GM21381 (cell line): Measurements from ENCODE around the gene TOM1L2.

Experiments used
- ATAC-seq: cut with Tn5 transposase; IDR thresholded peaks from one replicate; pipeline ENCODE4 v1.9.1; 2021; ENCODE audit warnings: mild to moderate bottlenecking, moderate library complexity; ENCODE audit not compliant: unreplicated experiment

Gene TOM1L2

GRCh38 chr17:17877529-17878358 lies 94.5 kb downstream of the TOM1L2 start:
- ATAC-seq = no peak

- ATAC-seq = no peak
Observed at GRCh38 chr17:17876959-17877528, 95.2 kb downstream of the TOM1L2 start.

DNA sequence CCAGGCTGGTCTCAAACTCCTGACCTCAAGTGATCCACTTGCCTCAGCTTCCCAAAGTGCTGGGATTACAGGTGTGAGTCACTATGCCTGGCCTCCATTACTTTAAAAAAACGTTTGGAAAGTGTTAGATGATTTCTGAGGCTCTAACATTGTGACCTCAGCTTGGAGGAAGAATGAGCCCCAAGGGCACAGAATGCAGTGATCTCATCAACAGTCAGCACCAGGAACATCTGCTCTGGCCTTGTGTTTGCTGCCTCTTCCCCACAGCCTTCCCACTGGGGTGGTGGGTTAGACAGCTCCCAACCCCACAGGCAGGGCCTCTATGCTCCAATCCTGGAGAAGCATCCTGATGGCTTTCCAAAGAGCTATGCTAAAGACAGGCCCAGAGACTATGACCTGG lies 97.7 kb downstream of the TOM1L2 start:
- ATAC-seq = no peak

DNA sequence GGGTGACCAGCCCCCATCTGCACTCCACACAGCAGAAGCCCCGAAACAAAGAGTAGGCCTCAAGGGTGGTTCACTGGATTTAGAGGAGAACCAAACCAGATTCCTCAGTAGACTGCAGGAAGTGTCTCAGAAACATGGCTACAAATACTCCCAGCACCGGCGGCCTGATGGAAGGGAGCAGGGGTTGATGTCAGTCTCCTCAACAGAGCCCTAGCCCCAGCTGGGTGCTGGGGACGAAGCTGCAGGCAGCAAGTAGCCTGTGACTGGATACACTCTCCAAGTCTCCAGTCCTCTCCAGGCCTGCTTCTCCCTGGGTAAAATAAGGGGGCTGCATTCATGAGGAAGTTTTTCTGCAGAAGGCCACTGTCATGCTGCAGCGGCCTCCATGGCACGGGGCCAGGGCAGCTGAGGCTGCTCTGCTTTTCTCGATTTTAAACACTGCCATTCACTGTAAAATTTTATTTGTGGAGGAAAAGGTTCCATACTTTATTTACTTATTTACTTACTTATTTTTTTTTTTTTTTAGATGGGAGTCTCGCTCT lies 98.7 kb downstream of the TOM1L2 start:
- no peak for ATAC-seq

DNA sequence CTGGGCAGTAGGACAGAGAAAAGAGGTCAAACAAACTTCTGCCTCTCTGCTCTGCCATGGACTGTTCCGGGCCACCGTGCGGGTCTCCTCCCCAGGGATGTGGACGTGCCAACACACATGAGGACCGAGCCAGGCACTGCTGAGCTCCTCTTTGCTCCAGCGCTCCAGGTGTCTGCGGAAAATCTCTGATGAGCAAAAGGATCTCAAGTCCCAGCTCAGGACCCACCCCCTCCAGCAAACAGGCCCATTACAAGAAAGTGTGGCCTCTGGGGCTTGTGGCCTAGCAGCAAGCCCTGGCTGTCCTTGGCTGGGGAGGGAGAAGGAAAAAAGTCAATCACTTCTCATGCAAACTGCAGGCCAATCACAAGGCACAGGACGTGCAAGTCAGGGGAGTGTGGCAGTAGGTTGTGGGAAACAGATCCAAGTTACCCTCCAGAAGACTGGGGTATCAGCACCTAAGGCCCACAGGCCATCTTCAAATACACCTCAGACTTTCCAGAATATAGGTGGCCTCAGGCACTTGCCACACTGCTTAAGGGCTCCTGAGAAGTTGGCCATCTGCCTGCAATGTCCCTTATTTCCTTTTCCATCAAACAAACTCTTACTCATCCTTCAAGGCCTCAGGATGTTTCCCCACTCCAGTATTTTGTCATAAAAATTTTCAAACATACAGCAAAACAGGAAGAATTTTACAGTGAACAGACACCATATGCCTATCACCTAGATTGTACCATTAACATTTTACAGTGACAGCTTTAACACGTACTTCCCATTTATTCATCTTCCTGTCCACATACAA lies 99.5 kb downstream of the TOM1L2 start:
- no peak for ATAC-seq

- no peak for ATAC-seq
Observed at GRCh38 chr17:17871913-17872312, 100.3 kb downstream of the TOM1L2 start.

GRCh38 chr17:17870247-17870646 lies 102.0 kb downstream of the TOM1L2 start:
- ATAC-seq = no peak

DNA sequence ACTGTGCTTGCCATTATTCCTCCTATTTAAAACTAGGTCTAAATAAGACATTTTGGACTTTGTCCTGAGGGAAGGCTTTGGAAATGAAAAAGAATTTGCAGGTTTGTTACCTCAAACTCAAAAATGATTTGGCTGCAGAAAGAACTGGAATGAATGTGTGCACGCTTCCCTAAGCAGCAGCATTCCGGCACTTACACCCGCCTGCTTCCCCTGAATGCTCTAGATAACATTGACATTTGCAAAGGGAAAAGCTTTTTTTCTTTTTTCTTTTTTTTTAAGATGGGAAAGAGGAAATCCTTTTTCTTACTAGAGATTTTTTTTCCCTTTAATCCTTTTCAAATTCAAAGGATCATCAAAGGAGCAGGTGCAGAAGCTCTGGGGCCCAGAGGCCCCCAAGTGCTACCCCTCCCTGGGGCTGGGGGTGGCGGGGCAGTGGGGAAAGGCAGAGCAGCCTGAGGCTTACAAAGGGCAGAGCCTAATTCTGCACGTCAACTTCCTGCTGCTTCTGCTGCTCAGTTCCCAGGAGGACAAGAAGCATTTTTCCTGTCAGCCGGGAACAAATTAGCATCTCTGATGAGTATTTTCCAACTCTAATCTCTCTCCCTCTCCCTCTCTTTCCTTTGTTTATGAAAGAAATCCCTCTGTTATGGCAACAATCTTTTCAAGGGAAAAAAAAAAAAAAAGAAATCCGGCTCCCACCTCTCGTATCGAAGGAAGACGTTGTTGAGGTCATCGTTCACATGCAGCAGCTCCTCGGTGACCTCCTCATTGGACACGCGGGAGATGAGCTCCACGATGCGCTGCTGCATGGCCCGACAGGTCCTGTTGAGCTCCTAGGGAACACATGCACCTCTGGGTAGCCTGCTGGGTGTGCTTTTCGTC lies 103.3 kb downstream of the TOM1L2 start:
- ATAC-seq = no peak

DNA sequence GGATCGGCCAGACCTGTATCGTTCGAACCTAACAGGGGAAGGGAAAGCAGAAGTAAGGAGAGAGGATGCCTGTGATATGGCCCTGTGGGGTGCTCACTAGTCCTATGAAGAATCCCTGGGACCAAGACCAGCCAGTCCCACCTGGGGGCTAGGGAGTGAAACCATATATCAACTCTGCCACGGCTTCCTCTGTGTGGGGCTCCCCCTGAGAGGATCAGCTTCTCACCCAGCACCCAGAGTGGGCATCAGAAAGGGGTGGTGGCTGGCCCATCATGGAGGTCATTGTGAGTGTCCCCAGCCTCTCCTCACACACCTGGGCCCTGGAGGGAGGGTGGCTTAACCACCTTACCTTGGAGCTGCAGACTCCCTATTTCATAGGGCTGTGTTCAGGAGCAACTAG lies 105.3 kb downstream of the TOM1L2 start:
- ATAC-seq = no peak

GRCh38 chr17:17866425-17866824 lies 105.8 kb downstream of the TOM1L2 start:
- no peak for ATAC-seq

DNA sequence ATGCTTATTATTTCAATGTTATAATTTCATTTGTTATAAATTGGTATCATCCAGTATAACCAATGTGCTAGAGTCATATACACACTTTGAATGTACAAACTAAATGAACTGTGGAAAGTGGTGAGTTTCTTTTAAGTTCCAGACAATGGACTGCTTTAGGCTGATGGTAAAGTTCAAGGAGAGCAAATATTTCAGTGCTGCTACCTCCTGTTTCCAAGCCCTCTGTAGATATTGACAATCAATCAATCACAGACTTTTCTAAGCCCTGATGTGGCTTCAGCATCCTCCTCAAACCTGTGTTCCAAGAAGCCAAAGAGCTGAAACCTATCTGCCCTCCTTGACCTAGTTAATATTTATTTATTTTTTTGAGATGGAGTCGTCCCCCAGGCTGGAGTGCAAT lies 107.2 kb downstream of the TOM1L2 start:
- ATAC-seq = no peak

DNA sequence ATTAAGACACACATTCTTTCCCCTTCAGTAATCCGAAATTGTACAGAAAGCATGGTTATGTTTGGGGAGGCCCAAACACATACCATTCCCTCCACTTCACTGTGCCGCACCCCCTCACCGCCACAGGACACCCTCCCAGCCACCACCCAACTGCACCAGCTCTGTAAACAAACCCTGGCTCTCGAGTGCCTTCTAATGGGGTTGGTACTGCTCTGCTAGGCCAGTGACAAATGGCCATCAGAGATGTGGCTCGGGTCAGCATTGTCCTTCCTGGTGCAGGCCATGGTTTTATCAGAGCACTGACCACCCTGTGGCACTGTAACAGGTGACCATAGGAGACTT lies 111.5 kb downstream of the TOM1L2 start:
- ATAC-seq = no peak

DNA sequence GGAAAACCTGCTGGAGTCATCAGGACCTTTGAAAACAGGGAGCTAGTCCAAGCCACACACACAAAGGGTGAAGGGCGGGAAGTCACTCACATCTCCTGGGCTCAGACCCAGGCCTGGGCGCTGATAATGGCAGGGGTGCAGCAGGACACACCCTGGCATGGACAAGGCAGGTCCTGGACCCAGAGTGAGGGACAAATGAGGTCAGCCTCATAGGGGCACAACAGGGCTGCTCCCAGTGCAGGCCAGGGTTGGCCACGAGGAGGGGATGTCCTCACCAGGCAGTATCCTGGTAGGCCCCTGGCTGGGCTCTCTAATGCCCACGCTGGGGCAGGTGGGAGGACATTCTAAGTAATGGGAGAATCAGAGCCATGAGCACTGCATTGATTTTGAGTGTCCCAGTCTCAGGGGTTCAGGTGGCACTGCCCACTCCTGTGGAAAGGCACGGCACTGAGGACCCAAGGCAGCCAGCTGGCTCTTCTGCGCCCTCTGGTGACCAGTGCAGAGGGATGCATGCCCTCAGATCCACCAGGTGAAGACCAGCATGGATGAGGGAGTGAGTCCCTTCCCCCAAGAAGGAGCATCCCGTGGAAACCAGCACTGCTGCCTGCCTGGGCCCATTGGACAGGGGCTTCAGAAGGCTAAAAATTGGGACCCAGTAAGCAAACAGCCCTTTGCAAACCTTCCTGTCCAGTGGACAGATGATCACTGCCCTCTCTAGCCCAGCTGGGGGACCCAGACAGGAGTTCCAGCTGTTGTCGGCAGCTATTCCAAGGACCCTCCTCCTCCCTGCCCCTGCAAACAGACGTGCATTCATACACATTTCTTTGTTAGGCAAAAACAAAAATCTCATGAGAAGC lies 112.1 kb downstream of the TOM1L2 start:
- no peak for ATAC-seq

GRCh38 chr17:17857496-17857895 lies 114.7 kb downstream of the TOM1L2 start:
- no peak for ATAC-seq

DNA sequence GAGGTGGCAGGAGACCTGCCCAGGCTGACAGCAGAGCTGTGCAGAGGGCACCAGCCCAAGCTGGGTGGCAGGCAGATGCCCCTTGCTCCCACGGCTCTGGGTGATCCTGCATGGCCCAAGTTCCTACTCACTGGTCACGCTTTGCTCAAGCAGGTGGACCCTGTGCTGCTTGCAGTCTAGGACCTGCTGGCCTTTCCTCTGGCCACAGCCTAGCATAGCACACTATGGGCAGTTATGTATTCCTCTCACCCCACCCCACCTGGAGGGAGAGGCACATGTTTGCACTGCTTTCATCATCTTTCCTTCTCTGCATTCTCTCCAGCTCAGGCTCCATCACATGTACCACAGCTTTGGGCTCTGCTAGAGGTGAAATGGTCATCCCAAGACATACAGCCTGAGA lies 115.8 kb downstream of the TOM1L2 start:
- ATAC-seq = no peak

DNA sequence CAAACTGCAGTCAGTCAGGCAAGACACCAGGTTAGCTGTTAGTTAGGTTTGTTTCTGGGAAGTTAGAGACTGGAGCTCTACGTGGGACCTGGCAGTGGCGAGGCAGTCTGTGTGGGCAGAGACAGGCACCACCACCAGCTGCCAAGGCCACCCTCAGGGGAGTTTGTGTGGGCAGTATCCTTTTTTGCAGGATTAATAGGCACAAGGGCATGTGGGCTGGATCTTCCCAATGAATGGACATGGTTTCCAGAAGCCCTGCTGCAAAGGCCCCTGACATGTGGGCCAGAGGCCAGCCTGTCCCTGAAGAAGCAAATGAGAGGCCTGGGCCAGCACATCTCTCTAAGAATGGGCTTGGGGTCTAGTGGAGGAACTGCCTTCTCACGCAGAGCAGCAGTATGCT lies 116.2 kb downstream of the TOM1L2 start:
- no peak for ATAC-seq

DNA sequence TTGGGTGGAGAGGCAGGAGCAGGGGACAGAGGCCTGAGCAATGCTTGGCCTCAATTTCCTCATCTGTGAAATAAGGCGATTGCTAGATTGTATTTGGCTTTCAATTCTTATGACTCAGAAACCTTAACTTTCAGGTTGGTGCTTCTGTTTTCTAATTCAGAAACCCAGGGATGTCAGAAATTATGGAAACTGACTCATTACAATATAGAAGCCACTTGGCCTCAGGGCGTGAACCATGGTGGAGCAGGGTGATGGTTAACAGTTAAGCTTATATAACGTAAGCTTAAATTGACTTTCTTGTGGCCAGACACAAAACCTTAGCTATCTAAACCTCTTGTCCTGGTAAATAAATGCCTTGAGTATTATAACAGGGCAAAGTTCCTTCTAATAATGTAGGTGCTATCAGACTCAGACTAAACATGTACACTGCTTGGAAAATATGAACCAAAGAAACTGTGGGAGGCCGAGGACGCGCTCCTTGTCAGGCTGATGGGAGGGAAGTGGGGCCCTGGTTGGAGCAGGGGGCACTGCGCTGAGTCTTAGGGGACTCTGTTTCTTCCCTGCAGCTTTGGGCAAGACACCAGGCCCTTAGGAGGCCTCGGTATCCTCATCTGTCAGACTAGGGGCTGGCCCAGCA lies 118.3 kb downstream of the TOM1L2 start:
- ATAC-seq = no peak

DNA sequence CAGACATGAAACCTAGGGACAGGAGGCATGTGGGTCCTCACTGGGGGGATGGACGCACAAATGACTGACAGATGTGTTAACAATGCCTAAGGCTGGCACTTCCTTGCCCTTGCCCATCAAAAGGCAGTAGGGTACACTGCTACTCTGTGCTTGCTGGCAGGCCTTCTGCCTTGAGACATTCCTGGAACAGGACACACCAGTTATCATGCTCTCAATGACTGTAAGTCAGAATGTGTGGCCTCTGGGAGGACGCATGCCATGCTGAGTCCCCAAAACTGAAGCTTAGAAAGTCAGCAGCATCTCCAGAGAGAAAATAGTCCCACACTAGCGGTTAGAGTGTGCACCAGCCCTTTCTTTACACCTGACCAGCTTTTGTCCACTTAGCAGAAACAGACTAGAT lies 119.3 kb downstream of the TOM1L2 start:
- ATAC-seq = no peak
